ENCODE results near the gene JRKL.

The JRKL gene

DNA sequence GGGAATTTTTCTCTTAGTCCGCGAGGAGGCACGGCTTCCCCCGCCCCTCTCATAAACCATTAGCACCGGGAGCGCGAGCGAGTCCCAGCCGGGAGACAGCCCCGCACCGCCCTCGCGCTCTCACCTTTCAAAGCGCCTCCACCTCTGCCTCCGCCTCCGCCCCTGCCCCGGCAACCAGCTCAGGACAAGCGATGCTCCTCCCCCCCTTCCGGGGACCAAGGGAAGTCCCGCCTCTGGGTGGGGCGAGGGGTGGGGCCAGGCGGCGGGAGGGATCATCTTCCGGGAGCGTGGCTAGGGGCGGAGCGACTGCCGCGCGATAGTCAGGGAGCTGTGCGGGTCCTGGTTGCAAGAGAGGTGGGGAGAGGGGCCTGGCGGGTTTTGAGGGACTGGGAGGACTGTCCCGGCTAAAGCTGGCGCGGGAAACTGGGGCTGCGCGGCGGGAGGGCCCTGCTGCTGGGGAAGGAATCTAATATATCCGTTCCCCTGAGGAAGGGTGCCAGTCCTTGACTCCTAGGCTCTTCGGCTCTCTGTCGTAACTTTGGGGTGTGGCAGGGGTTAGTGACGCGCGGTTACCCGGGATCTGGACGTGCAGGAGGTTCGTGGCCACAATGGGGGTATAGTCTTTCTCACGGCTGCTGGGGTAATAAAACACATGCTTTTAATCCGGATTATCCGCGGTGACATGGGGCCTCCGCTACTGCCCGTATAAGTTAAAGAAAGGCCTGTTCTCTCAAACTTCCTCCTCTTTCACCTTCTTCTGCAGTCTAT is at the start of gene JRKL, which contains the start of gene CCDC82:
TSS of gene JRKL (plus strand) at position 294 of the 768 bp plus-strand sequence. CDS start 637 bp downstream, outside the sequence.
TSS of gene CCDC82 (minus strand) at position 193 of the 768 bp plus-strand sequence. CDS start 5,165 bp downstream, outside the sequence.
- DNase-seq (ENCODE audit: low spot score), result peak; percentile 80

DNA sequence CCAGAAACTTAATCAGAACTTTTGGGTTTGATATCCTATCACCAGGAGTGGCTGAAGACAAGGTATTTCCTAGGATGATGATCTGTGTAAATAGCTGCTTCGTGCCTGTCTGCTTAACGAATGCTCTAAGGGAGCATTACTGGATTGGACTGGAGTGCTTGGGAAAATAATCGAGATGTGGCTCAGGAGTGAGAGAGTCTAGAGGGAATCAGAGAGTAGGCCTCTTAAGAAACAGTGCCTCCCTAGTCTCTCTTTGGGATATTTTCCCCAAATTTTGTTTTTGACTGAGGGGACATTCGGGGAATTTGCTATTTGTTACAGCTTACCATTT is 49.3 kb upstream of the JRKL start:
- DNase-seq (ENCODE audit: low spot score), result no peak

DNA sequence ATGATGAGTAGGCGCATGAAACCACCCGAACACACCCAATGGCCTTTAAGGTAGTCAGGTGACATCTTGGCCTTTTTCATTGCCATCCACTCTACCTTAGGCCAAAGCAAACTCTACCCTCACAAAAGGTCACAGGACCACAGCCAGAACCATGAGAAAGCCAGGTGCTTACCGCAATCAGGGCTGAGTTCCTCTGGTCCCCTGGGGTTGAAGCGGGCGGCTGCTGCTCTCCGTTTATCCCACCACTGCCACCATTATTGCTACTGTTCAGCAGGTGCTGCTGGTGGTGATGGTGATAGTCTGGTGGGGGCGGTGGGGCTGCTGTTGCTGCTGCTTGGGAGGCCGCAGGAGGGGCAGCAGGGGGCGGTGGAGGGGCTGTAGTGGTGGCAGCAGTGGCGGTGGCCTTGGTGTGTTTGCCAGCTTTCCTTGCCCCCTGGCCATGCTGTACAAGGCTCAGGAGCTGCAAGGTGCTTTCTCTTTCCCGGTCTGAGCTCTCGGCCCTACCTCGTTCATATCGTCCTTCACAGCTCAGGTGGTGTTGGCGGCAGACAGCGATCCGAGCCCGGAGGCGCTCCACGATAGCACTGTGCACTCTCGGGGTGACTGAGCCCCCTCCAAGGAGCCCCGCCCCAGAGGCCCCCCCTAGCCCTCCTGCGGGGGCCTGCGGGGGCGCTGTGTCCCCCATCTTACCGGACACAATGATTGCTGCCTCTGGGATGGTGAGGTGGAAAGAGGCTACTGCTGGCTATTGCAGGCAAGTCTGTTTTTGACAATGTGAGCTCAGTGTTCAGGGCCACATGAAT is 48.4 kb upstream of the JRKL start:
- no peak for DNase-seq (ENCODE audit: low spot score)

DNA sequence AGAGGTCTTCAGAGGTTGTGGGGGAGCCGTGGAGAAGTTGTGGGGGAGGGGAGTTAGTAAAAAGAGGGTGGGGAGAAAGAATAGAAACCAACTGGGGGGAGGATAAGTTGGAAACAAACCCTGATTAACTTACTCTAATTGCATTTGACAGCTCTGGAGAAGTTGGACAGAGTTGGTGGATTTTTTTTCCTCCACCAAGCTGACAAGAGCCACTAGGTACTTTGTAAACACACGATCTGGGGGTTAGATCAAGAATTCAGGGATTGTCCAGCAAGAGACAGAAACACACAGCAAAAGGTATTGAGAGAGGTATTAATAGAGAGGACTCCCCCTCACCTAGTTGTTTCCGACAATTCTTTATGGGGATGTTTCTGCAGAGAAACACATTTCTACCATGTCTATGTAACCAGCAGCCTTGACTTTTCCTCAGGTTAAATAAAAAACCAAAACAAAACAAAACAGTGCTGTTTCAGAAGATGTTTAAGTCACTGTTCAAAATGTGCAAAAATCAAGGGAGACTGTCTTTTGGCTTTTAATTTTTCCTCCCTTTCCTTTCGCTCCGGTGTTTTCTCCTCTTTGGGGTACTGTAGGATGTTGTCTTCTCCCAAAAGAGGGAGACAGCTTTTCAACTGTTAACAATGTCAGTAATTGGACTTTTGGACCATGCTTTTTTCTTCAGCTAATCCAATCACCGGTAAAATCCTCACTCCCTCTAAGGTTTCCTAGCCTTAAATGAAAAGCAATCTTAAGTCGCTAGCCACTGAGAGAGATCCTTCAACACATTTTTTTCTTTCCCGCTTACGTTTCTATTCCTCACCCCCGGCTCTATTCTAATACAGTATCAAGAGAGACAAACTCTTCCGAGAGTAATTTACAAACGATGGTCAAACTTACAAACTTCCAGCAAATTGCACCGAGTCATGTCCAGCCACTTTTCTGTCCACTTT is 47.5 kb upstream of the JRKL start:
- no peak for DNase-seq (ENCODE audit: low spot score)

DNA sequence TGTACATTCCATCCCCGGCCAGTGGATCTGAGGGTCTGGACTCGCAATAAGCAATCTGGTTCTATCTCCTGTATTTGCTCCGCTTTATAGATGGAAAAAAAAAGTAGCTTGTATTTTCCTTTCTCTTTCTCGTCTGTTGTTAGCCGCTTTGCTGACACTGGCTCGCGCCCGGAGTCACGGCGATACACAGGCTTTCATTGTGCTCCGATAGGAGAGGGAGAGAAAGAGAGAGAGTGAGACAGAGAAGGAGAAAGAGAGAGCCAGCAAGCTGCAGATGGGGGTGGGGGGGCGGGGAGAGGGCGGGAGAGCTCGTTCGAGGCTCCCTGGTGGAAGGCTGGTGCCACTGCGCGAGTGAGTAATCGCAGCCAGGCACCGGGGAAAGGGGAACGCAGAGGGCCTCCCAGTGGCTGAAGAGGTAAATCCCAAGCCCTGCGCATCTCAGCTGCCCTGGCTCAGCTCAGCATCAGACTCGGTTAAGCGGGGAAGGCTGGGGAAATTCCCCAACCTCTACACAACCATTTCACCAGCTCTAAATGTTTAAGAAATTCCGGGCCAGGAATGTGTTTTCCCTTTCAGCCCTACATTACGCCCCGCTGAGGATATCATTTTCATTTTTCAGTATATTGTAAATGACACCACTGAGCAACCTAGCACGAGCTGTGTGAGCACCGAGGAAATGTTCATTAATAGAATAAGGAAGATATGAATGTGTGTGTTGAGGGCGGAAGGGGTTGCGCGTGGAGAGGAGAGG is 46.7 kb upstream of the JRKL start, which contains the start of gene MAML2:
TSS of gene MAML2 (minus strand) at position 235 of the 751 bp plus-strand sequence. CDS start 1,300 bp downstream, outside the sequence.
- DNase-seq (ENCODE audit: low spot score), result peak; percentile 89

DNA sequence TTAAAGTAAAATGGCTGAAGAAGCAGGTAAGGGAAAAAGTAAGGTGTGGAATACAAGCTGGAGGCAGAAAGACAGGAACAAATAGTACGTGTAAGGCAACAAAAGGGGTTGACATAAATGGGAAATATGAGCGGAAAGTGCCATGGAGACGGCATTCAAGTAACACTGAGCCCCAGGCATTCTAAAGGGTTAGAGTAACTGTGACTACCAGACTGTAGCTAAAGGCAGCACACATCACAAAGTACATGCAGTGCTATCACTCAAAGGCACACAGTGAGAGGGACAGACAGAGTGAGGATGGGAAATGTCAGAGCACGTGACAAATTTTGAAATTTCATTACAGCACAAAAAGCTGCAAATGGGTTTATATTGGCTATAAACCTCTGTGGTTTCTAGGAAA is 33.0 kb upstream of the JRKL start:
- DNase-seq (ENCODE audit: low spot score), result no peak

DNA sequence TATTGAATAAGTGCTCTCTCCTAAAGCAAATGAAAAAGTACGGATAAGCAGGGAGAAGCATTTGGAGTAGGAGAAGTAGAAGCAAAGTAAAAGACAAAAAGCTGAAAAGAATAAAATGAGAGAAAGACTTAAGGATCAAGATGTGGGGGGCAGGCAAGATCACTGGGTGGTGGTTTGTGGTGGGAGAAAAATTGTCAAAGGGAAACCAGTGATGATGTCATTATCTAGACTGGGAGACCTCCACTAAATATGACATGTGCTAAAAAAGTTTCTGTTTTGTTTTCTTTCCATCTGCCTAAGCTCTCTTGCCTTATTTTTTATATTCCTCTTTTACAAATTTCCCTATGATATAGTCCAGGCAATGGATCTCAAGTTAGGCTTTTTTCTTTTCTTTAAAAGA is 32.0 kb upstream of the JRKL start:
- DNase-seq (ENCODE audit: low spot score), result no peak

DNA sequence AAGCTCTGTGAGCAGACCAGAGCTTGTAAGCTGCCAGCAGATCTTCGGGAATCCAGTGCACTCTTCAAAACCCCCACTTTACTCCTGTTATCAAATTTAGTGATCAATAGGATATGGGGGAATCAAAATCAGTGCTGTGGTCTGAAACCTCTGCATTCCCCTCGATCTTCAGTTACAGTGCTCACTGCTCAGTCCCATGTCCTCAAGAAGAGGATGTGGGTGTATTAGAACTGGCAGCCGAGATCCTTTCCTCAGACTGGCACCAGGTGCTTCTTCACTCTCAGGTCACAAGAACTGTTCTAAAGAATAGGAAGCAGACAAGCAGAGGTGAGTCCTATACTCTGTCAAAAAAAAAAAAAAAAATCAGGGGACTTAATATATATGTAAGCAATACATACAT is 31.5 kb upstream of the JRKL start:
- no peak for DNase-seq (ENCODE audit: low spot score)

DNA sequence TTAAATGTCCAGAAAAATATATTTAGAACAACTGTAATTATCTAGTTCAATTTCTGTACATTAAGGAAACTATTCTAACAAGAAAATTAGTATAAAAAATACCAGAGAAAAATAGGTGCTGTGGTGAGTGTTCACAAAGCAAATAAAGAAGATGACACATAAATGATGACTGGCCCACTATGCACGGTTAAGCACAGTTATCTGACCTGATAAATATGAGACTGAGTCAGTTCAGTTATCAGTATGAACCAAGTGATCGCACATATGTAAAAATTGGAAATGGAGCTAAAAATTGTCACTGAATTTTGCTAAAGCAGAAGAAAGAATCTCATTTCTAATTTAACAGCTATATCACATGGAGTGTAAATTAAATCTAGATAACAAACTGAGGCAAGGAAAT is 28.0 kb upstream of the JRKL start:
- no peak for DNase-seq (ENCODE audit: low spot score)

DNA sequence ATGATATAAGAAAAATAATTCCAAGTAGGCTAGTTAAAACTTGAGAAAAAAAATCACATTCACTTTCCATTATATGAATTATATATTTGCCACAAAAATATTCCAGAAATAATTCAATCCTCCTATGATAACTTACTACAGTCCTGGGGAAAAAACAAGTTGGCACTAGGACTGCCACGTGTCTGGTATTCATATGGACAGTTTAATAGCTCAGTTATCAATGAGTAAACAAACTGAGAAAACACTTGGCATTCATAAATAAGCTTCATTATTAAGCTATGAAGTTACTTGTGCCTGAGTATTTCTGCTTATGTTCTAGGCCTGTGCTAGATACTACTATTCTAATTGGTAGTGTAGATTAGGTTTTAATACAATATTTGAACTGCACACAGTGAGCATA is 24.3 kb upstream of the JRKL start:
- no peak for DNase-seq (ENCODE audit: low spot score)

DNA sequence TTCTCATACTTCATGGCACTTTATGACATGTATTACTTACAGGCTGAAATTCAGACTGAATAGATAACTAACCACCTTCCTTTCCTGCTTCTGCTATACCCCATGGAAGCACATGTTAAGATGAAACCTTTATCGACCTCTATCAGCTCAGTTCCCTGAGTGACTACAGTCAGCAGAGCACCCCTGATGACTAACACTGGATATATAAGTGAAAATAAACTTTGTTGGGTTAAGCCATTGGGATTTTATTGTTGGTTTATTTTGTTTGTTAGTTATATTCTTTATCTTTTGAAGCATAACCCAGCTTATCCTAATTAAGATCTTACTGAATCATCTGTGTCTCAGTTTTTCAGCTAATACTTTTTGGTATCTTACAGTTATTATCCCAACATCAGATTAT is 23.8 kb upstream of the JRKL start:
- no peak for DNase-seq (ENCODE audit: low spot score)

DNA sequence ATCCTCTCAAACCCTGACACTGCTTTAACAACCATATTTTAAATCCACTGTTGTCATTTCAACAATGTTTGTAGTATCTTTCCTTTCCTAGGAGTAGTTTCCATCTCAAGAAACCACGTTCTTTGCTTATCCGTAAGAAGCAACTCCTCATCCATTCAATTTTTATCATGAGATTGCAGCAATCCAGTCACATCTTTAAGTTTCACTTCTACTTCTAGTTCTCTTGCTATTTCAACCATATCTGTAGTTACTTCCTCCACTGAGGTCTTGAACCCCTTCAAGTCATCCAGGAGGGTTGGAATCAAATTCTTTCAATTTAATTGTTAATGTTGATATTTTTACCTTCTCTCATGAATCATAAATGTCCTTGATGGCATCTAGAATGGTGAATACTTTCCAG is 22.5 kb upstream of the JRKL start:
- no peak for DNase-seq (ENCODE audit: low spot score)

DNA sequence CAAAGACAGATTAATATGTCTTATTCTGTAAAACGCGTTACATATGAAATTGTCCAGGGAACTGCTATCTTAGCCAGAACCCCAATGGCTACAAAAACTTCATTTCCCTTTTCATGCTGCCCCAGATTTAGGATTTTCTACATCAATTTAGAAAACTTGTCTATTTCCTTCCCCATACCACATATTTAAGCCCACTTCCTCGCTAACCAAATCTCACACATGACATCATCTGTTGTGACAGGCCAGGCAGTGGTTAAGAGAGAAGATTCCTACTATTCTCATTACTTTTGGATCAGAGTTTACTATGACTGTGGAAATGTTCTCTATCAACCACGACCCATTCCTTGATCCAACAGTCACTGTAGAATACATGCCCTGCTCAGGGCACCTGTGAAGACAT is 16.0 kb upstream of the JRKL start:
- no peak for DNase-seq (ENCODE audit: low spot score)

DNA sequence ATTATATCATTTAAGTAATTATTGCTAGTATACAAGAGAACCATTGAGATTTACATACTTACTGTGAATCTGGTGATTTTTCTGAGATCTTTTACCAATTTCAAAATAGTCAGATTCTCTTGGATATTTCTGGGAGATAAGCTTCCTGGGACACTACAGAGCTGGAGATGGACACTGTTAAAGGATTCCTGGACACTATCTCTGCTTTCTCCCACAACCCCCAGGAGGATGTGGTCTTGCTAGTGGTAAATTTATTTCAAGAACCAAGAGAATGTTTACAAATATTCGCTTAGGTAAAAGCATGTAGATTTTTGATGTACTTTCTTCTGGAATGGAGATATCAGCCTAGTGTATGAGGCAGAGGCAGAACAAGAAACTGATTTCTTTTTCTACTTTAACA is 13.0 kb upstream of the JRKL start:
- no peak for DNase-seq (ENCODE audit: low spot score)

DNA sequence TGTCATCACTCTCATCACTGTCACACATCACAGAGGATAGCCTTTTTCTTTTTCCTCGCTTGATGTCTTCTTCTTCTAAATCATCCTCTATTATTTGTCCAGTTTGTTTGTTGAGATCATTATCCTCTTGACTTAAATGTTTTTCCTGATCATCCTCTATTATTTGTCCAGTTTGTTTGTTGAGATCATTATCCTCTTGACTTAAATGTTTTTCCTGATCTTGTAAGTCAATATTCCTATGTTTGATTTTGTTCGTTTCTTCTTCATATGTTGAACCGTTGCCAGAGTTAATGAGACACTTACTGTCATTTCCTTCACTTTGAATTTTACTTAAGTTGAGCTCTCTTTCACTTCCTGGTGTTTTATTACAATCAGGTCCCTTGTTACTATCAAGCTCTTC is 5.7 kb upstream of the JRKL start:
- no peak for DNase-seq (ENCODE audit: low spot score)

DNA sequence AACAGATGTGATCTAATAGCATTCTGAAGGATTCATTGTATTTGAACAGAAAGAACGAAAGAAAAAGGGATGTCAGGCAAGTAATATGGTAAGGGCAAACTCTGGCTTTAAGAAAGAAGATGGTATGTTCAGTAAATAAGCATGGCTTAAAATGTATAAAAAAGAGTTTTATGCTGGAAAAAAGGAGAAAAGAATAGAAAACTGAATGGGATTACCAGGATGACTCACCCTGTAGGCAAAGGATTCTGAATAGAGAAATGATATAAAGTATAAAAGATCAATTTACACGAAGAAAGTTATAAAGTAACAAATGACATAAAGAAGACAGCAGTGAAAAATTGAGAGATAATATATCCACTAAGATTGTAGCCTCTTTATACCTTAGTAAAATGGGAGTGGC is 4.6 kb upstream of the JRKL start:
- DNase-seq (ENCODE audit: low spot score), result no peak

DNA sequence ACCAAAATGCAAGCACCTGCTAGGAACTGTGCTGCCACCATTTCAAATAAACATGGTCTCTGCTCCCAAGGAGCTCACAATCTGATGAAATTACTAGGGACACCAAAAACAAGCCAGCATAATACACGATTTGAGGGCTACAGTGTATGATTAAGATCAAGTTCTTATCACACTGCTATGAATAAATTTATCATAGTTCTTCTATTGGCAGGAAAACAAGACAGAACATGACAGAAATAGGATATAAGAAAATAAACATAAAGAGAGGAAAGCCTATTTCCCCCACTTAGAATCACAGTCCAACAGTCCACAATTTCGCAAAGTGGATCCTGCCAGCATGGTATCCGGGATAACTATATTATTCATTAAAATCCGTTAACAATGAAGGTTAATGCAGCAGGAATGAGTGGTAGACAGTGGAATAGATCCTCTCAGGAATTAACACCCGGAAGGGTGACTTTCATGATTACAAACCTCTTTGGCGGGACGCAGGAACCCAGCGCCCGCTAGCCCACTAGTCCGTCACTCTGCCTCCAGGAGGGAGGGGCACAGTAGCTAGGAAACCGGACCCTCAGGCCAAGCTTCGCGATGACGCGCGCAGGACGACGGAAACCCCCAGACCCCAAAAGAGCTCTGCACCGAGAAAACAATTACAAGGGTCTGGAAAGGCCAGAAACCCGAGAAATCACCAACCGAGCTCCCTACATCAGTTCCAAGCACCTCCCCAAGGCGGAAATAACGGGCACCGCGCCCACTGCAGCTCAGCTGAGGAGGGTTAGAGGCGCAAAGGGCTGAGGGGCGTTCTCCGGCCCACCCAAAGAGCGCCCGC is 708 bp upstream of the JRKL start:
- peak; percentile 37 for DNase-seq (ENCODE audit: low spot score)

DNA sequence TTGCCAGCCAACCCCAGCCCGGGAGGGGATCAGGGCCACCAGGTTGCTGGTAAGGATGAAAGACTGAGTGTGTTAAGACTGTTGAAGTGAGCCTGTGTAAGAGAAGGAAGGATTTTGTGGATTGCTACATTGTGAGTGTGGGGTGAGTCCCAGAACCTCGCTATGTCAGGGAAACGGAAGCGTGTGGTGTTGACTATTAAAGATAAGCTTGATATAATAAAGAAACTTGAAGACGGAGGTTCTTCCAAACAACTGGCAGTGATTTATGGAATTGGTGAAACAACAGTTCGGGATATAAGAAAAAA is 627 bp downstream of the JRKL start:
- DNase-seq (ENCODE audit: low spot score), result no peak

DNA sequence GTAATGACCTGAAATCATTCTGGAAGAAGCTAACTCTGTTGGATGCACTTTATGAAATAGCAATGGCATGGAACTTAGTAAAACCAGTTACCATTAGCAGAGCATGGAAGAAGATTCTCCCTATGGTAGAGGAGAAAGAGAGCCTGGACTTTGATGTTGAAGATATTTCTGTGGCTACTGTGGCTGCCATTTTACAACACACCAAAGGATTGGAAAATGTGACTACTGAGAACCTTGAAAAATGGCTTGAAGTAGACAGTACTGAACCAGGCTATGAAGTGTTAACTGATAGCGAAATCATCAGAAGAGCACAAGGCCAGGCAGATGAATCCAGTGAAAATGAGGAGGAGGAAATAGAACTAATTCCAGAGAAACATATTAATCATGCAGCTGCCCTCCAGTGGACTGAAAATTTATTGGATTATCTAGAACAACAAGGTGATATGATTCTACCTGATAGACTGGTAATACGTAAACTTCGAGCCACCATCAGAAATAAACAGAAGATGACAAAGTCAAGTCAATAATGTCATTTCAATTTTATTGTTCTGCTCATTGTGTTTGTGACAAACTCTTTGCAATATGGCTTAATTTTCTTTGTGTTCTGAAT is 2.0 kb downstream of the JRKL start:
- no peak for DNase-seq (ENCODE audit: low spot score)

DNA sequence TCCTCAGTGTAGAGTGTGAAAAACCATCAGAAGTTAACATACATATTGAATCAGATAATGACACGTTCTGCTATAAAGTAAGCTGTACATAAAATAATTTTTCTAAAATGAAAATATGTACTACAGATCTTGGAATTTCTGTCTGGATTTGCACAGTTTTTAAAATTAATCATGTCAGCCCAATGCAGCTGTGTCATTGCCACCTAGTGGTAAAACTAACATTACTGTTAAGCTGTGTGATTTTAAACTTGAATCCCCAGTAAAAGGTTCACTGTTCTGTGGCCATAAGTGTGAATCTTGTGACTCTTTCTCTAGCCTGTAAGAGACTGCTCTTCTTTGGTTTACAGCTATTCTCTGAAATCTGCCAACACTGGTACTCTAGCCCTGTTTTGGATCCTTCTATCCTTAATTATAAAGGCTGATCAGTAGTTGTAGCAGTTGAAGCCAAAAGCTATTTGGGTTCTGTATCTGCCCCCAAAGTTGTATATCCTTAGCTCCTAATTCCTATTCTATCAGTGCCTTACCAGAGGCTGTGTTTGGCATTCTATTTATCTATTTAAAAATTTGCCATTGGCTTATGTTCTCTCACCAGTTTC is 4.0 kb downstream of the JRKL start:
- DNase-seq (ENCODE audit: low spot score), result peak; percentile 17

All from HuH-7 (cell line).